ENCODE results near the gene FRAS1. TPM values are rescaled to one million over a fixed set of nuclear protein-coding genes. Genes with fewer than 3 reads are reported as not detected.
A peak's percentile ranks its signal among the peaks of the same experiment; 100 is the strongest.
"Not testable (repeated sequence)": the region's sequence is repeated elsewhere in the genome, so short reads cannot be mapped to it uniquely, and the experiment has no call there.

The FRAS1 gene
- total RNA-seq, 1 experiment from 2014 or later = 2.2 TPM

- DNase-seq (ENCODE audit: extremely low read depth, low read depth) = no peak
These were observed 421.4 kb downstream of the FRAS1 start for GRCh38 chr4:78478523-78478922.

GRCh38 chr4:78480286-78480685 lies 423.2 kb downstream of the FRAS1 start:
- no peak for DNase-seq (ENCODE audit: extremely low read depth, low read depth)

GRCh38 chr4:78481180-78481579 lies 424.1 kb downstream of the FRAS1 start:
- no peak for DNase-seq (ENCODE audit: extremely low read depth, low read depth)

GRCh38 chr4:78482281-78482680 lies 425.2 kb downstream of the FRAS1 start:
- no peak for DNase-seq (ENCODE audit: extremely low read depth, low read depth)

GRCh38 chr4:78483811-78484210 lies 426.7 kb downstream of the FRAS1 start:
- DNase-seq (ENCODE audit: extremely low read depth, low read depth) = no peak

GRCh38 chr4:78484574-78484973 lies 427.5 kb downstream of the FRAS1 start:
- DNase-seq (ENCODE audit: extremely low read depth, low read depth) = no peak

- no peak for DNase-seq (ENCODE audit: extremely low read depth, low read depth)
These were observed 436.6 kb downstream of the FRAS1 start for GRCh38 chr4:78493731-78494130.

GRCh38 chr4:78496021-78496643 lies 439.0 kb downstream of the FRAS1 start:
- no peak for DNase-seq (ENCODE audit: extremely low read depth, low read depth)

- DNase-seq (ENCODE audit: extremely low read depth, low read depth) = not testable (repeated sequence)
These were observed 449.1 kb downstream of the FRAS1 start for GRCh38 chr4:78506260-78506659.

- no peak for DNase-seq (ENCODE audit: extremely low read depth, low read depth)
These were observed 451.9 kb downstream of the FRAS1 start for GRCh38 chr4:78509043-78509442.

GRCh38 chr4:78510108-78510507 lies 453.0 kb downstream of the FRAS1 start:
- DNase-seq (ENCODE audit: extremely low read depth, low read depth) = no peak

GRCh38 chr4:78510681-78511080 lies 453.6 kb downstream of the FRAS1 start:
- no peak for DNase-seq (ENCODE audit: extremely low read depth, low read depth)

GRCh38 chr4:78512357-78512920 lies 455.3 kb downstream of the FRAS1 start:
- DNase-seq (ENCODE audit: extremely low read depth, low read depth) = no peak

GRCh38 chr4:78513411-78513975 lies 456.4 kb downstream of the FRAS1 start:
- no peak for DNase-seq (ENCODE audit: extremely low read depth, low read depth)

GRCh38 chr4:78517050-78517652 lies 460.0 kb downstream of the FRAS1 start:
- DNase-seq (ENCODE audit: extremely low read depth, low read depth) = peak; percentile 21

- DNase-seq (ENCODE audit: extremely low read depth, low read depth) = no peak
These were observed 461.4 kb downstream of the FRAS1 start for GRCh38 chr4:78518561-78518960.

GRCh38 chr4:78519962-78520361 lies 462.8 kb downstream of the FRAS1 start:
- no peak for DNase-seq (ENCODE audit: extremely low read depth, low read depth)

- no peak for DNase-seq (ENCODE audit: extremely low read depth, low read depth)
These were observed 463.7 kb downstream of the FRAS1 start for GRCh38 chr4:78520808-78521226.

GRCh38 chr4:78524009-78524408 lies 466.9 kb downstream of the FRAS1 start:
- DNase-seq (ENCODE audit: extremely low read depth, low read depth) = no peak

- DNase-seq (ENCODE audit: extremely low read depth, low read depth) = no peak
These were observed 468.4 kb downstream of the FRAS1 start for GRCh38 chr4:78525559-78525958.

- no peak for DNase-seq (ENCODE audit: extremely low read depth, low read depth)
These were observed 470.0 kb downstream of the FRAS1 start for GRCh38 chr4:78527103-78527502.

- no peak for DNase-seq (ENCODE audit: extremely low read depth, low read depth)
These were observed 470.4 kb downstream of the FRAS1 start for GRCh38 chr4:78527555-78527954.

Measured in NCI-H460 (cell line).